Keratinocyte (primary cell): ENCODE measurements around the gene ASB16. TPM values are rescaled to one million over a fixed set of nuclear protein-coding genes. Genes with fewer than 3 reads are reported as not detected.

Experiments used
- DNase-seq: peaks from one replicate; pipeline ENCODE4 v3.0.0-alpha.2; 2011; ENCODE audit warnings: low read depth, missing footprints, low spot score
- FAIRE-seq: peaks from 2 replicates; lab custom pipeline; 2011; peaks lifted over from hg19 to GRCh38; lab: Jason Lieb, UNC
- H2AFZ ChIP-seq: 2 replicates; pipeline ENCODE4 v1.6.0; 2012; ENCODE audit warnings: low read length, control low read depth, inconsistent platforms; ENCODE audit not compliant: control insufficient read depth
- H3K27ac ChIP-seq: 2 replicates; pipeline ENCODE4 v1.5.1; 2011; ENCODE audit warnings: low read length; ENCODE audit not compliant: control insufficient read depth, insufficient read depth
- H3K27me3 ChIP-seq: 3 replicates; pipeline ENCODE4 v1.6.0; 2011; ENCODE audit warnings: low read length; ENCODE audit not compliant: control insufficient read depth, insufficient read depth; ENCODE audit errors: extremely low read depth
- H3K36me3 ChIP-seq, 2 experiments: 2 replicates in 1 of 2; 3 replicates in 1 of 2; pipeline ENCODE4 v1.5.1; 2011; ENCODE audit warnings: low read length in 2 of 2, mild to moderate bottlenecking in 1 of 2; ENCODE audit not compliant: control insufficient read depth in 2 of 2, insufficient read depth in 2 of 2; ENCODE audit errors: extremely low read depth in 1 of 2
- H3K4me1 ChIP-seq: 3 replicates; pipeline ENCODE4 v1.5.1; 2011; ENCODE audit warnings: low read length; ENCODE audit not compliant: control insufficient read depth, insufficient read depth; ENCODE audit errors: extremely low read depth
- H3K4me2 ChIP-seq: 3 replicates; pipeline ENCODE4 v1.6.0; 2011; ENCODE audit warnings: low read depth, low read length; ENCODE audit not compliant: control insufficient read depth, insufficient read depth; ENCODE audit errors: extremely low read depth
- H3K4me3 ChIP-seq, 3 experiments: fragments of 200-600 bp in 1 of 3; sonication (generic) in 1 of 3; 2 replicates in 2 of 3; 3 replicates in 1 of 3; pipeline ENCODE4 v1.5.1; 2011 to 2016; ENCODE audit warnings: low read length in 3 of 3, mild to moderate bottlenecking in 3 of 3, control low read depth in 2 of 3, inconsistent platforms in 1 of 3, low read depth in 1 of 3, mixed read lengths in 1 of 3, mixed run types in 1 of 3, moderate library complexity in 1 of 3; ENCODE audit not compliant: control insufficient read depth in 2 of 3, insufficient read depth in 2 of 3; ENCODE audit errors: extremely low read depth in 1 of 3
- H3K79me2 ChIP-seq: 2 replicates; pipeline ENCODE4 v1.6.0; 2012; ENCODE audit warnings: low read length; ENCODE audit not compliant: control insufficient read depth, insufficient read depth
- H3K9ac ChIP-seq: 3 replicates; pipeline ENCODE4 v1.6.0; 2011; ENCODE audit warnings: low read length; ENCODE audit not compliant: control insufficient read depth, insufficient read depth; ENCODE audit errors: extremely low read depth
- H3K9me1 ChIP-seq: 3 replicates; pipeline ENCODE4 v1.6.0; 2011; ENCODE audit warnings: low read length; ENCODE audit not compliant: control insufficient read depth, insufficient read depth; ENCODE audit errors: extremely low read depth
- H3K9me3 ChIP-seq: 2 replicates; pipeline ENCODE4 v1.5.1; 2012; ENCODE audit warnings: low read depth, low read length; ENCODE audit not compliant: control insufficient read depth
- H4K20me1 ChIP-seq: 3 replicates; pipeline ENCODE4 v1.6.0; 2011; ENCODE audit warnings: low read length; ENCODE audit not compliant: control insufficient read depth, insufficient read depth; ENCODE audit errors: extremely low read depth
- CTCF ChIP-seq, 3 experiments: IDR thresholded peaks in 1 of 3; conservative IDR thresholded peaks in 1 of 3; optimal IDR thresholded peaks in 1 of 3; 2 replicates in 2 of 3; 3 replicates in 1 of 3; pipeline versions ENCODE3 to v1.5.1; 2011; ENCODE audit warnings: low read length in 3 of 3, mild to moderate bottlenecking in 3 of 3, moderate library complexity in 2 of 3, control low read depth in 1 of 3, inconsistent platforms in 1 of 3; ENCODE audit not compliant: insufficient read depth in 2 of 3; ENCODE audit errors: extremely low read depth in 1 of 3
- EZH2 ChIP-seq: IDR thresholded peaks from one replicate; pipeline ENCODE4 v1.6.1; 2012; ENCODE audit warnings: inconsistent platforms, mild to moderate bottlenecking, low read length, moderate library complexity
- dilution Hi-C: fragments of 300-500 bp; cut with MboI; formaldehyde crosslinking; loops from one replicate; pipeline ENCODE4 v1.7.0; 2020; ENCODE audit warnings: low sequenced_read_pairs; ENCODE audit not compliant: extremely low pct_ligation_motif_present
- polyA plus RNA-seq, 5 experiments: library from polyadenylated mRNA; depleted of rRNA in 3 of 5; stranded (reverse) in 3 of 5; stranded (forward) in 1 of 5; unstranded in 1 of 5; fragments of >200 nt; gene quantifications; 1 replicate in 1 of 5; 2 replicates in 3 of 5; 3 replicates in 1 of 5; pipeline versions ENCODE4 v1.2.1 to v1.2.3, GENCODE V29; 2011 to 2012; ENCODE audit warnings: missing spikeins in 2 of 5, low read depth in 1 of 5, low replicate concordance in 1 of 5

The ASB16 gene
- polyA plus RNA-seq, 1 donor (not counting 4 experiments of a cell fraction or from before 2014, with no cell fraction given): not detected

GRCh38 chr17:44220213-44221083 lies 49.9 kb downstream of the ASB16 start:
- H3K4me2 ChIP-seq: peak overlapping the region; percentile 98
- TF ChIP-seq EZH2 (no peak), CTCF (optimal IDR thresholded peaks at IDR 0.05 in 1 of 3, IDR thresholded peaks at IDR 0.05 in 1 of 3, conservative IDR thresholded peaks at IDR 0.05 in 1 of 3; ENCODE audit: extremely low read depth in 1 of 3, insufficient read depth in 2 of 3, low read length in 3 of 3) (no peak)
- no peaks in the 10 kb centered on the region for H3K27me3 ChIP-seq
- DNase-seq (no peak), FAIRE-seq (no peak)
- H3K79me2 ChIP-seq: peaks cover 24% of the 10 kb centered on the region
- H3K9me1 ChIP-seq: no peaks in the 10 kb centered on the region
- peak overlapping the region; percentile 87 for H3K9ac ChIP-seq
- H3K4me3 ChIP-seq: peak overlapping the region; percentile 85 to 94 (median 89)
- peak overlapping the region; percentile 76 for H3K27ac ChIP-seq
- no peaks in the 10 kb centered on the region for H4K20me1 ChIP-seq
- H2AFZ ChIP-seq: no peak overlapping the region
- peaks cover 12 to 19% of the 10 kb centered on the region in 2 experiments for H3K36me3 ChIP-seq
- dilution Hi-C loops: no loop called here
- H3K9me3 ChIP-seq: no peaks in the 10 kb centered on the region
- peaks cover 34% of the 10 kb centered on the region for H3K4me1 ChIP-seq

GRCh38 chr17:44221084-44221861 lies 50.8 kb downstream of the ASB16 start:
- H3K9me3 ChIP-seq: no peaks in the 10 kb centered on the region
- peaks cover 4 to 11% of the 10 kb centered on the region in 2 experiments for H3K36me3 ChIP-seq
- H3K27me3 ChIP-seq: no peaks in the 10 kb centered on the region
- peaks cover 24% of the 10 kb centered on the region for H3K79me2 ChIP-seq
- peak overlapping the region; percentile 70 for H3K27ac ChIP-seq
- DNase-seq (no peak), FAIRE-seq (no peak)
- H3K9me1 ChIP-seq: no peaks in the 10 kb centered on the region
- peak overlapping the region; percentile 84 to 89 (median 85) for H3K4me3 ChIP-seq
- H4K20me1 ChIP-seq: no peaks in the 10 kb centered on the region
- dilution Hi-C loops: no loop called here
- H3K9ac ChIP-seq: peak overlapping the region; percentile 87
- peak overlapping the region; percentile 60 for H2AFZ ChIP-seq
- peaks cover 34% of the 10 kb centered on the region for H3K4me1 ChIP-seq
- TF ChIP-seq CTCF (optimal IDR thresholded peaks at IDR 0.05 in 1 of 3, IDR thresholded peaks at IDR 0.05 in 1 of 3, conservative IDR thresholded peaks at IDR 0.05 in 1 of 3; ENCODE audit: extremely low read depth in 1 of 3, insufficient read depth in 2 of 3, low read length in 3 of 3): no peak
- no peak for TF ChIP-seq EZH2
- peak overlapping the region; percentile 98 for H3K4me2 ChIP-seq
